Upper lobe of left lung (tissue), 4 donors: ENCODE measurements around the gene MMP12.

Experiments used
- CTCF ChIP-seq, 6 experiments: fragments of 450-650 bp in 4 of 6; fragments of 200-600 bp in 2 of 6; sonication (generic) in 2 of 6; IDR thresholded peaks; one replicate each; pipeline ENCODE4 v1.5.1; 2016 to 2019; ENCODE audit warnings: antibody characterized with exemption in 6 of 6
- EP300 ChIP-seq, 4 donors: sonication (generic); formaldehyde crosslinking; IDR thresholded peaks; one replicate each; pipeline ENCODE4 v1.5.1; 2017; ENCODE audit warnings: antibody characterized with exemption in 4 of 4, control low read depth in 2 of 4
- POLR2A ChIP-seq, 4 donors: fragments of 450-650 bp; IDR thresholded peaks; one replicate each; pipeline ENCODE4 v1.5.1; 2016 to 2017; ENCODE audit warnings: antibody characterized with exemption in 4 of 4, mild to moderate bottlenecking in 2 of 4

DNA sequence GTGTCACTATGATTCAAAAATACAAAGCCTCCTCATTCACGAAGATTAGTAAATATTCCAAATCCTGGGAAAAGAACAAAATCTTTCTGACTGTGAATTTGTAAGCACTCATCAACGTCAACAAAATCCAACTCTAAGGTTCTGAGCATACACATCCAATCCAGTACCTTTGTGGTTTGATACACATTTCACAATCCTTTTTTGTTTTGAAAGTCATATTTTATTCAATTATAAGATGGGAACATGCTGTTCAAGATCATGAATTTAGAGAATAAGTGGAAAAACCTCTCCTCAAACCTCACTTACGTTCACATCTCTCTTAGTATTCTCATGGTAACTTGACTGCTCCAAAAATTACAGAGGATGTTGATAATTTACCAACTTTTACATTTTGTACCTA is 21.7 kb downstream of the MMP12 start:
- TF ChIP-seq CTCF (IDR thresholded peaks at IDR 0.05): no peak
- no peak for TF ChIP-seq EP300 (IDR thresholded peaks at IDR 0.05)
- TF ChIP-seq POLR2A (IDR thresholded peaks at IDR 0.05): no peak
